HS-5 (cell line): ENCODE measurements around the gene IL32.
"Not testable (repeated sequence)": the region's sequence is repeated elsewhere in the genome, so short reads cannot be mapped to it uniquely, and the experiment has no call there.

ENCODE experiments used
- DNase-seq: peaks from one replicate; pipeline ENCODE4 v3.0.0-alpha.2; 2012; ENCODE audit warnings: low read depth

The IL32 gene

GRCh38 chr16:3051494-3051893 is 13.9 kb upstream of the IL32 start:
- DNase-seq: no peak

- not testable (repeated sequence) for DNase-seq
Observed at GRCh38 chr16:3052571-3053329, 12.7 kb upstream of the IL32 start.

GRCh38 chr16:3053330-3053710 is 12.1 kb upstream of the IL32 start:
- DNase-seq: not testable (repeated sequence)

- DNase-seq: no peak
Observed at GRCh38 chr16:3054965-3055733, 10.3 kb upstream of the IL32 start.

- DNase-seq: not testable (repeated sequence)
Observed at GRCh38 chr16:3055734-3056115, 9.7 kb upstream of the IL32 start.

- no peak for DNase-seq
Observed at GRCh38 chr16:3056336-3057180, 8.9 kb upstream of the IL32 start.

- DNase-seq: no peak
Observed at GRCh38 chr16:3057181-3058138, 8.0 kb upstream of the IL32 start.

- DNase-seq: no peak
Observed at GRCh38 chr16:3058139-3059030, 7.1 kb upstream of the IL32 start.

GRCh38 chr16:3059041-3059722 is 6.3 kb upstream of the IL32 start:
- peak; percentile 46 for DNase-seq

- no peak for DNase-seq
Observed at GRCh38 chr16:3059723-3060242, 5.7 kb upstream of the IL32 start.

- no peak for DNase-seq
Observed at GRCh38 chr16:3060339-3061127, 4.9 kb upstream of the IL32 start.

- DNase-seq: no peak
Observed at GRCh38 chr16:3062553-3062952, 2.9 kb upstream of the IL32 start.

- DNase-seq: no peak
Observed at GRCh38 chr16:3063625-3064386, 1.6 kb upstream of the IL32 start.

- DNase-seq: no peak
Observed at GRCh38 chr16:3065742-3066439, 451 bp downstream of the IL32 start.

GRCh38 chr16:3066440-3066748 is 954 bp downstream of the IL32 start:
- no peak for DNase-seq

- DNase-seq: no peak
Observed at GRCh38 chr16:3068487-3068886, 3.0 kb downstream of the IL32 start.

- not testable (repeated sequence) for DNase-seq
Observed at GRCh38 chr16:3069146-3069545, 3.7 kb downstream of the IL32 start.
